ENCODE data around the gene KLK4.

DNA sequence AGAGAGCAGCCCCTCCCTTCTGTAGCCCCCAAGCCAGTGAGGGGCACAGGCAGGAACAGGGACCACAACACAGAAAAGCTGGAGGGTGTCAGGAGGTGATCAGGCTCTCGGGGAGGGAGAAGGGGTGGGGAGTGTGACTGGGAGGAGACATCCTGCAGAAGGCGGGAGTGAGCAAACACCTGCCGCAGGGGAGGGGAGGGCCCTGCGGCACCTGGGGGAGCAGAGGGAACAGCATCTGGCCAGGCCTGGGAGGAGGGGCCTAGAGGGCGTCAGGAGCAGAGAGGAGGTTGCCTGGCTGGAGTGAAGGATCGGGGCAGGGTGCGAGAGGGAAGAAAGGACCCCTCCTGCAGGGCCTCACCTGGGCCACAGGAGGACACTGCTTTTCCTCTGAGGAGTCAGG is 52.3 kb downstream of the KLK4 start:
- TF ChIP-seq, protein P1, sequence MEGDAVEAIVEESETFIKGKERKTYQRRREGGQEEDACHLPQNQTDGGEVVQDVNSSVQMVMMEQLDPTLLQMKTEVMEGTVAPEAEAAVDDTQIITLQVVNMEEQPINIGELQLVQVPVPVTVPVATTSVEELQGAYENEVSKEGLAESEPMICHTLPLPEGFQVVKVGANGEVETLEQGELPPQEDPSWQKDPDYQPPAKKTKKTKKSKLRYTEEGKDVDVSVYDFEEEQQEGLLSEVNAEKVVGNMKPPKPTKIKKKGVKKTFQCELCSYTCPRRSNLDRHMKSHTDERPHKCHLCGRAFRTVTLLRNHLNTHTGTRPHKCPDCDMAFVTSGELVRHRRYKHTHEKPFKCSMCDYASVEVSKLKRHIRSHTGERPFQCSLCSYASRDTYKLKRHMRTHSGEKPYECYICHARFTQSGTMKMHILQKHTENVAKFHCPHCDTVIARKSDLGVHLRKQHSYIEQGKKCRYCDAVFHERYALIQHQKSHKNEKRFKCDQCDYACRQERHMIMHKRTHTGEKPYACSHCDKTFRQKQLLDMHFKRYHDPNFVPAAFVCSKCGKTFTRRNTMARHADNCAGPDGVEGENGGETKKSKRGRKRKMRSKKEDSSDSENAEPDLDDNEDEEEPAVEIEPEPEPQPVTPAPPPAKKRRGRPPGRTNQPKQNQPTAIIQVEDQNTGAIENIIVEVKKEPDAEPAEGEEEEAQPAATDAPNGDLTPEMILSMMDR (IDR thresholded peaks at IDR 0.05; ENCODE audit: low read depth, low read length, missing input control), result no peak
- TF ChIP-seq JUND (IDR thresholded peaks at IDR 0.05), result no peak
- TF ChIP-seq, protein P2, sequence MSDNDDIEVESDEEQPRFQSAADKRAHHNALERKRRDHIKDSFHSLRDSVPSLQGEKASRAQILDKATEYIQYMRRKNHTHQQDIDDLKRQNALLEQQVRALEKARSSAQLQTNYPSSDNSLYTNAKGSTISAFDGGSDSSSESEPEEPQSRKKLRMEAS (IDR thresholded peaks at IDR 0.05), result no peak
- TF ChIP-seq TAF1 (conservative IDR thresholded peaks at IDR 0.05), result no peak
- no peak for TF ChIP-seq RAD21 (IDR thresholded peaks at IDR 0.05)
- TF ChIP-seq, protein P3, sequence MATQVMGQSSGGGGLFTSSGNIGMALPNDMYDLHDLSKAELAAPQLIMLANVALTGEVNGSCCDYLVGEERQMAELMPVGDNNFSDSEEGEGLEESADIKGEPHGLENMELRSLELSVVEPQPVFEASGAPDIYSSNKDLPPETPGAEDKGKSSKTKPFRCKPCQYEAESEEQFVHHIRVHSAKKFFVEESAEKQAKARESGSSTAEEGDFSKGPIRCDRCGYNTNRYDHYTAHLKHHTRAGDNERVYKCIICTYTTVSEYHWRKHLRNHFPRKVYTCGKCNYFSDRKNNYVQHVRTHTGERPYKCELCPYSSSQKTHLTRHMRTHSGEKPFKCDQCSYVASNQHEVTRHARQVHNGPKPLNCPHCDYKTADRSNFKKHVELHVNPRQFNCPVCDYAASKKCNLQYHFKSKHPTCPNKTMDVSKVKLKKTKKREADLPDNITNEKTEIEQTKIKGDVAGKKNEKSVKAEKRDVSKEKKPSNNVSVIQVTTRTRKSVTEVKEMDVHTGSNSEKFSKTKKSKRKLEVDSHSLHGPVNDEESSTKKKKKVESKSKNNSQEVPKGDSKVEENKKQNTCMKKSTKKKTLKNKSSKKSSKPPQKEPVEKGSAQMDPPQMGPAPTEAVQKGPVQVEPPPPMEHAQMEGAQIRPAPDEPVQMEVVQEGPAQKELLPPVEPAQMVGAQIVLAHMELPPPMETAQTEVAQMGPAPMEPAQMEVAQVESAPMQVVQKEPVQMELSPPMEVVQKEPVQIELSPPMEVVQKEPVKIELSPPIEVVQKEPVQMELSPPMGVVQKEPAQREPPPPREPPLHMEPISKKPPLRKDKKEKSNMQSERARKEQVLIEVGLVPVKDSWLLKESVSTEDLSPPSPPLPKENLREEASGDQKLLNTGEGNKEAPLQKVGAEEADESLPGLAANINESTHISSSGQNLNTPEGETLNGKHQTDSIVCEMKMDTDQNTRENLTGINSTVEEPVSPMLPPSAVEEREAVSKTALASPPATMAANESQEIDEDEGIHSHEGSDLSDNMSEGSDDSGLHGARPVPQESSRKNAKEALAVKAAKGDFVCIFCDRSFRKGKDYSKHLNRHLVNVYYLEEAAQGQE (IDR thresholded peaks at IDR 0.05), result no peak
- TF ChIP-seq YY1 (IDR thresholded peaks at IDR 0.05), result no peak
